H9 (cell line): ENCODE data around the gene CHCHD6. TPM values are rescaled to one million over a fixed set of nuclear protein-coding genes. Genes with fewer than 3 reads are reported as not detected.

Experiments used
- DNase-seq: peaks from one replicate; pipeline ENCODE4 v3.0.0-alpha.2; 2017
- H2AFZ ChIP-seq: one replicate; pipeline ENCODE4 v1.6.1; 2013; ENCODE audit warnings: mild to moderate bottlenecking, low read length, control low read depth, moderate library complexity
- H2AK5ac ChIP-seq: 2 replicates; pipeline ENCODE4 v1.6.1; 2013; ENCODE audit warnings: low read length, control low read depth, mixed read lengths; ENCODE audit not compliant: insufficient read length
- H2BK120ac ChIP-seq: one replicate; pipeline ENCODE4 v1.6.1; 2013; ENCODE audit warnings: low read depth, mild to moderate bottlenecking, low read length, control low read depth, inconsistent platforms; ENCODE audit not compliant: poor library complexity, severe bottlenecking
- H2BK12ac ChIP-seq: 2 replicates; pipeline ENCODE4 v1.6.1; 2013; ENCODE audit warnings: low read length, control low read depth, mixed read lengths, low read depth; ENCODE audit not compliant: insufficient read length
- H2BK15ac ChIP-seq: 2 replicates; pipeline ENCODE4 v1.6.1; 2013; ENCODE audit warnings: low read depth, low read length, control low read depth
- H2BK20ac ChIP-seq: one replicate; pipeline ENCODE4 v1.6.1; 2013; ENCODE audit warnings: low read depth, mild to moderate bottlenecking, low read length, control low read depth, inconsistent platforms; ENCODE audit not compliant: poor library complexity, severe bottlenecking
- H2BK5ac ChIP-seq: 2 replicates; pipeline ENCODE4 v1.6.1; 2013; ENCODE audit warnings: low read length, control low read depth, mixed read lengths; ENCODE audit not compliant: insufficient read length
- H3K14ac ChIP-seq: 2 replicates; pipeline ENCODE4 v1.6.1; 2013; ENCODE audit warnings: low read length, control low read depth; ENCODE audit not compliant: insufficient read depth
- H3K18ac ChIP-seq: 2 replicates; pipeline ENCODE4 v1.6.1; 2013; ENCODE audit warnings: low read depth, mild to moderate bottlenecking, mixed read lengths, low read length, control low read depth; ENCODE audit not compliant: insufficient read length
- H3K23ac ChIP-seq: 2 replicates; pipeline ENCODE4 v1.6.1; 2013; ENCODE audit warnings: low read length, control low read depth, mixed read lengths, low read depth; ENCODE audit not compliant: insufficient read length
- H3K23me2 ChIP-seq: 2 replicates; pipeline ENCODE4 v1.6.1; 2013; ENCODE audit warnings: low read depth, mild to moderate bottlenecking, mixed read lengths, low read length, control low read depth; ENCODE audit not compliant: insufficient read length, poor library complexity, severe bottlenecking
- H3K27ac ChIP-seq: 2 replicates; pipeline ENCODE4 v1.5.1; 2013; ENCODE audit warnings: low read length, control low read depth, mixed read lengths, low read depth; ENCODE audit not compliant: insufficient read length
- H3K27me3 ChIP-seq: 2 replicates; pipeline ENCODE4 v1.6.1; 2013; ENCODE audit warnings: low read length, control low read depth, inconsistent platforms; ENCODE audit not compliant: insufficient read depth
- H3K4ac ChIP-seq: 2 replicates; pipeline ENCODE4 v1.6.1; 2013; ENCODE audit warnings: low read depth, mild to moderate bottlenecking, control low read depth, inconsistent platforms, low read length, moderate library complexity
- H3K4me1 ChIP-seq: 2 replicates; pipeline ENCODE4 v1.6.1; 2013; ENCODE audit warnings: low read length, control low read depth, inconsistent platforms; ENCODE audit not compliant: insufficient read depth
- H3K4me2 ChIP-seq: 2 replicates; pipeline ENCODE4 v1.6.1; 2013; ENCODE audit warnings: low read length, control low read depth, mixed read lengths; ENCODE audit not compliant: insufficient read length, insufficient read depth
- H3K56ac ChIP-seq: 2 replicates; pipeline ENCODE4 v1.6.1; 2013; ENCODE audit warnings: low read depth, mild to moderate bottlenecking, mixed read lengths, low read length, control low read depth; ENCODE audit not compliant: insufficient read length
- H3K79me1 ChIP-seq: 2 replicates; pipeline ENCODE4 v1.6.1; 2013; ENCODE audit warnings: low read depth, mild to moderate bottlenecking, moderate library complexity, low read length, control low read depth, inconsistent platforms; ENCODE audit not compliant: insufficient read depth, poor library complexity, severe bottlenecking
- H3K79me2 ChIP-seq: 2 replicates; pipeline ENCODE4 v1.6.1; 2013; ENCODE audit warnings: low read length, control low read depth, inconsistent platforms; ENCODE audit not compliant: insufficient read depth
- H3K9ac ChIP-seq: 2 replicates; pipeline ENCODE4 v1.6.1; 2013; ENCODE audit warnings: low read length, control low read depth, mixed read lengths; ENCODE audit not compliant: insufficient read length; ENCODE audit errors: extremely low read depth
- H3K9me3 ChIP-seq: one replicate; pipeline ENCODE4 v1.6.1; 2013; ENCODE audit warnings: low read depth, low read length, inconsistent platforms; ENCODE audit not compliant: control insufficient read depth
- H3T11ph ChIP-seq: one replicate; pipeline ENCODE4 v1.6.1; 2013; ENCODE audit warnings: mild to moderate bottlenecking, low read length, control low read depth, inconsistent platforms
- H4K20me1 ChIP-seq: one replicate; pipeline ENCODE4 v1.6.1; 2013; ENCODE audit not compliant: control insufficient read depth, insufficient read length, insufficient read depth
- H4K5ac ChIP-seq: 2 replicates; pipeline ENCODE4 v1.6.1; 2013; ENCODE audit warnings: low read depth, mild to moderate bottlenecking, mixed read lengths, low read length, control low read depth; ENCODE audit not compliant: insufficient read length
- H4K8ac ChIP-seq: replicated peaks from 2 replicates; pipeline ENCODE4 v1.6.1; 2013; ENCODE audit warnings: low read length, control low read depth, mixed read lengths, low read depth; ENCODE audit not compliant: insufficient read length
- H4K91ac ChIP-seq: 2 replicates; pipeline ENCODE4 v1.6.1; 2013; ENCODE audit warnings: low read depth, mild to moderate bottlenecking, moderate library complexity, mixed read lengths, low read length, control low read depth; ENCODE audit not compliant: insufficient read length
- H3K27ac Mint-ChIP-seq, 3 experiments: 2 replicates in 2 of 3; 3 replicates in 1 of 3; pipeline ENCODE4 v1.8.0; 2020 to 2021; ENCODE audit warnings: mixed read lengths in 3 of 3, mild to moderate bottlenecking in 1 of 3, moderate library complexity in 1 of 3
- H3K27me3 Mint-ChIP-seq: 2 replicates; pipeline ENCODE4 v1.8.0; 2021; ENCODE audit warnings: low read depth, mild to moderate bottlenecking, moderate library complexity, mixed read lengths
- H3K36me3 Mint-ChIP-seq, 3 experiments: 2 replicates in 2 of 3; 3 replicates in 1 of 3; pipeline ENCODE4 v1.8.0; 2020 to 2021; ENCODE audit warnings: low read depth in 3 of 3, mixed read lengths in 3 of 3; ENCODE audit not compliant: insufficient read depth in 1 of 3
- H3K4me1 Mint-ChIP-seq, 2 experiments: 2 replicates each; pipeline ENCODE4 v1.8.0; 2020; ENCODE audit warnings: mixed read lengths in 2 of 2
- H3K4me3 Mint-ChIP-seq, 2 experiments: 2 replicates in 1 of 2; 3 replicates in 1 of 2; pipeline ENCODE4 v1.8.0; 2020 to 2021; ENCODE audit warnings: mild to moderate bottlenecking in 2 of 2, mixed read lengths in 2 of 2, moderate library complexity in 1 of 2
- H3K9me3 Mint-ChIP-seq, 2 experiments: 2 replicates in 1 of 2; 3 replicates in 1 of 2; pipeline ENCODE4 v1.8.0; 2020; ENCODE audit warnings: mild to moderate bottlenecking in 2 of 2, mixed read lengths in 2 of 2, moderate library complexity in 1 of 2
- CTCF ChIP-seq: fragments of 200-600 bp; sonication (generic); conservative IDR thresholded peaks from 3 replicates; pipeline ENCODE4 v1.8.0; 2021; ENCODE audit warnings: antibody characterized with exemption, mild to moderate bottlenecking
- WGBS: extraction: QIAGEN DNeasy Blood & Tissue Kit; methylation state at CpG from one replicate; pipeline ENCODE4 v1.1.7; 2013; ENCODE audit warnings: missing lambda C conversion rate, low lambda C conversion rate, mixed read lengths; ENCODE audit not compliant: insufficient read length; ENCODE audit errors: extremely low coverage; 5-methylcytosine and 5-hydroxymethylcytosine counted together
- total RNA-seq: library from RNA; stranded (reverse); gene quantifications from 2 replicates; pipeline ENCODE4 v1.2.1, GENCODE V29; 2021

Gene CHCHD6
- total RNA-seq, 1 experiment from 2014 or later = 34.2 TPM

GRCh38 chr3:126773167-126773566 lies 69.1 kb downstream of the CHCHD6 start:
- no peaks in the 10 kb centered on the region for H3K23me2 ChIP-seq
- no peak overlapping the region for H3K56ac ChIP-seq

More at GRCh38 chr3:126773167-126773566, 69.1 kb downstream of the CHCHD6 start:
- H3K4me1 Mint-ChIP-seq = peaks cover 20 to 23% of the 10 kb centered on the region in 2 experiments
- no peak overlapping the region for H2BK120ac ChIP-seq
- DNase-seq = no peak
- no peak overlapping the region for H2BK5ac ChIP-seq
- H2BK12ac ChIP-seq = no peak overlapping the region
- no peak overlapping the region for H2BK15ac ChIP-seq
- no peak overlapping the region for H4K5ac ChIP-seq
- TF ChIP-seq CTCF = no peak
- H3K4ac ChIP-seq = no peak overlapping the region
- no peaks in the 10 kb centered on the region for H3K4me1 ChIP-seq
- no peak overlapping the region for H2AK5ac ChIP-seq
- no peak overlapping the region for H3K18ac ChIP-seq
- H3K14ac ChIP-seq = no peak overlapping the region
- no peak overlapping the region for H3K27ac Mint-ChIP-seq
- H3K9me3 Mint-ChIP-seq = peaks cover 24% of the 10 kb centered on the region in 2 experiments
- H3K36me3 Mint-ChIP-seq = peaks cover 7 to 22% (median 19%) of the 10 kb centered on the region in 3 experiments; a peak in 6 of 7 replicates
- no peak overlapping the region for H3K27ac ChIP-seq
- no peak overlapping the region for H3T11ph ChIP-seq
- no peaks in the 10 kb centered on the region for H3K79me1 ChIP-seq
- no peaks in the 10 kb centered on the region for H3K9me3 ChIP-seq
- 0 out of 2 replicates have a peak, but pooled peaks cover 2% of the 10 kb centered on the region for H3K79me2 ChIP-seq
- no peaks in the 10 kb centered on the region for H3K27me3 ChIP-seq
- no CpG with 5 or more reads among the region's 5 CpGs for WGBS
- no peak overlapping the region for H3K4me3 Mint-ChIP-seq
- H3K9ac ChIP-seq = no peak overlapping the region
- no peaks in the 10 kb centered on the region for H3K27me3 Mint-ChIP-seq
- no peak overlapping the region for H3K23ac ChIP-seq
- H4K91ac ChIP-seq = no peak overlapping the region
- no peaks in the 10 kb centered on the region for H4K20me1 ChIP-seq
- H3K4me2 ChIP-seq = no peak overlapping the region
- H2AFZ ChIP-seq = no peak overlapping the region
- no peak overlapping the region for H4K8ac ChIP-seq
- no peak overlapping the region for H2BK20ac ChIP-seq
